Measurements from ENCODE around the gene GNB3. TPM values are rescaled to one million over a fixed set of nuclear protein-coding genes. Genes with fewer than 3 reads are reported as not detected.

The GNB3 gene
- polyA plus RNA-seq, 1 of the 3 experiments (the other 2 are of a cell fraction): 12.9 TPM

GRCh38 chr12:6850796-6851152 is 10.0 kb downstream of the GNB3 start:
- Histone ChIP-seq H3K4me3 (ENCODE audit: low read depth in 2 of 2, low read length in 1 of 2) (peak overlapping the region; percentile 70 to 76), H3K4me1 (ENCODE audit: control insufficient read depth in 1 of 2, insufficient read depth in 2 of 2, low read depth in 1 of 2, low read length in 1 of 2) (peaks cover 7 to 17% of the 10 kb centered on the region in 2 experiments), H3K4me2 (peak overlapping the region; percentile 77), H3K9ac (peak overlapping the region; percentile 59; the same call in 1 of the 2 replicates), H4K20me1 (ENCODE audit: insufficient read depth) (no peaks in the 10 kb centered on the region; the same call in 1 of the 2 replicates), H3F3A (replicated peaks; ENCODE audit: insufficient read depth) (peaks cover 21% of the 10 kb centered on the region), H3K27me3 (ENCODE audit: insufficient read depth) (no peaks in the 10 kb centered on the region), H3K36me3 (replicated peaks in 1 of 2; ENCODE audit: control insufficient read depth in 1 of 2, insufficient read depth in 2 of 2, low read length in 1 of 2) (peaks cover 28 to 37% of the 10 kb centered on the region in 2 experiments), H3K27ac (ENCODE audit: low read depth in 2 of 2, low read length in 1 of 2) (peak overlapping the region; percentile 41 to 73; a peak in 1 of 4 replicates), H3K9me3 (no peaks in the 10 kb centered on the region), H2AFZ (ENCODE audit: low read depth) (no peak overlapping the region), H3K9me2 (no peaks in the 10 kb centered on the region), H3K79me2 (ENCODE audit: insufficient read depth) (peaks cover 68% of the 10 kb centered on the region)
- 31% methylated on average over 9 of the region's 16 CpGs for WGBS (ENCODE audit: low lambda C conversion rate)
- ChIA-PET CTCF (interaction anchor here (1.2 to 19.4 kb wide), 6 partner anchors 8 to 287 kb away, joined by 3 to 225 read pairs (median 15); partner anchors contain the start of genes GNB3, MLF2, P3H3 and SPSB2), POLR2A (interaction anchor here (0.8 to 3.4 kb wide), 11 partner anchors 10 to 162 kb away, joined by 3 to 57 read pairs (median 15); partner anchors contain the start of genes C12orf57, COPS7A, GNB3 and P3H3)
- TF ChIP-seq YY1 (IDR thresholded peaks at IDR 0.05; ENCODE audit: low read depth): no peak
- DNase-seq: no peak

GRCh38 chr12:6851153-6851920 is 10.6 kb downstream of the GNB3 start, which contains the start of gene CDCA3:
Gene CDCA3 (minus strand): TSS chr12:6851286. CDS start chr12:6850952, 334 bp downstream.
- Histone ChIP-seq H3K9ac (peak within 1 kb of the TSS; percentile 65), H3K4me2 (peak within 1 kb of the TSS; percentile 77), H3K4me1 (ENCODE audit: control insufficient read depth in 1 of 2, insufficient read depth in 2 of 2, low read depth in 1 of 2, low read length in 1 of 2) (peaks cover 7 to 17% of the 10 kb centered on the region in 2 experiments), H3K9me2 (no peaks in the 10 kb centered on the region), H3K27me3 (ENCODE audit: insufficient read depth) (no peaks in the 10 kb centered on the region), H3K27ac (ENCODE audit: low read depth in 2 of 2, low read length in 1 of 2) (peak within 1 kb of the TSS; percentile 73 to 97), H3K36me3 (replicated peaks in 1 of 2; ENCODE audit: control insufficient read depth in 1 of 2, insufficient read depth in 2 of 2, low read length in 1 of 2) (peaks cover 25 to 37% of the 10 kb centered on the region in 2 experiments), H3F3A (replicated peaks; ENCODE audit: insufficient read depth) (peaks cover 21% of the 10 kb centered on the region), H2AFZ (ENCODE audit: low read depth) (peak within 1 kb of the TSS; percentile 56), H3K4me3 (ENCODE audit: low read depth in 2 of 2, low read length in 1 of 2) (peak within 1 kb of the TSS; percentile 70 to 76), H3K79me2 (ENCODE audit: insufficient read depth) (peaks cover 70% of the 10 kb centered on the region), H4K20me1 (ENCODE audit: insufficient read depth) (no peaks in the 10 kb centered on the region; the same call in 1 of the 2 replicates), H3K9me3 (no peaks in the 10 kb centered on the region)
- DNase-seq: peak; percentile 97
- under 1% methylated on average over 30 of the region's 37 CpGs for WGBS (ENCODE audit: low lambda C conversion rate)
- ChIA-PET CTCF (interaction anchor here (1.0 to 19.4 kb wide), 9 partner anchors 9 to 338 kb away, joined by 3 to 225 read pairs (median 5); partner anchors contain the start of genes GNB3, MLF2, P3H3 and SPSB2), POLR2A (interaction anchor here (0.8 to 3.4 kb wide), 21 partner anchors 10 to 317 kb away, joined by 3 to 57 read pairs (median 6); partner anchors contain the start of genes C12orf57, COPS7A, GAPDH and GNB3)
- peak; percentile 92 for TF ChIP-seq IRF3 (IDR thresholded peaks at IDR 0.05; ENCODE audit: low read depth, low read length)
- TF ChIP-seq TAF1 (IDR thresholded peaks at IDR 0.05; ENCODE audit: borderline replicate concordance, low read depth, low read length): peak; percentile 19; the same call in 1 of the 2 replicates
- peak; percentile 97 for TF ChIP-seq SIN3A (IDR thresholded peaks at IDR 0.05; ENCODE audit: borderline replicate concordance, low read depth, low read length)
- peak; percentile 93 for TF ChIP-seq MAX (IDR thresholded peaks at IDR 0.05; ENCODE audit: low read depth)
- no peak for TF ChIP-seq ZBTB33 (IDR thresholded peaks at IDR 0.05; ENCODE audit: borderline replicate concordance, low read depth)
- peak; percentile 94 for TF ChIP-seq CHD2 (IDR thresholded peaks at IDR 0.05; ENCODE audit: low read length, partially characterized antibody)
- peak; percentile 93 for TF ChIP-seq MXI1 (IDR thresholded peaks at IDR 0.05; ENCODE audit: low read depth, low read length)
- TF ChIP-seq ELF1 (IDR thresholded peaks at IDR 0.05): no peak
- TF ChIP-seq POLR2AphosphoS5 (IDR thresholded peaks at IDR 0.05; ENCODE audit: low read depth, low read length): peak; percentile 60; the same call in 1 of the 2 replicates
- no peak for TF ChIP-seq USF2 (IDR thresholded peaks at IDR 0.05; ENCODE audit: borderline replicate concordance, low read depth, low read length)
- no peak for TF ChIP-seq EZH2phosphoT487 (IDR thresholded peaks at IDR 0.05; ENCODE audit: borderline replicate concordance, low read depth)
- TF ChIP-seq PBX3 (IDR thresholded peaks at IDR 0.05): peak; percentile 99
- TF ChIP-seq GABPA (IDR thresholded peaks at IDR 0.05; ENCODE audit: low read depth): no peak
- no peak for TF ChIP-seq TCF12 (IDR thresholded peaks at IDR 0.05)
- TF ChIP-seq GATA2 (CRISPR knock-in tag; IDR thresholded peaks at IDR 0.05): no peak

Data from SK-N-SH (cell line).